ENCODE data around the gene MIER3. TPM values are rescaled to one million over a fixed set of nuclear protein-coding genes. Genes with fewer than 3 reads are reported as not detected.
A peak's percentile ranks its signal among the peaks of the same experiment; 100 is the strongest.

The MIER3 gene
- total RNA-seq, 1 donor from 2014 or later, result 37.6 TPM

- Mint-ChIP-seq H3K27ac (no peak overlapping the region), H3K27me3 (no peaks in the 10 kb centered on the region), H3K36me3 (ENCODE audit: low read depth) (peaks cover 45% of the 10 kb centered on the region), H3K4me1 (peaks cover 10% of the 10 kb centered on the region), H3K4me3 (no peak overlapping the region), H3K9me3 (no peaks in the 10 kb centered on the region)
- no peak for DNase-seq
- intact Hi-C loops (cut with micrococcal nuclease), result no loop called here
Observed at GRCh38 chr5:56941981-56942380, 9.9 kb downstream of the MIER3 start.

GRCh38 chr5:56938858-56939257, 13.1 kb downstream of the MIER3 start:
- H3K4me1 Mint-ChIP-seq, result peaks cover 10% of the 10 kb centered on the region
- no peaks in the 10 kb centered on the region for H3K9me3 Mint-ChIP-seq
- no peak for DNase-seq
- intact Hi-C loops (cut with micrococcal nuclease), result no loop called here
- no peak overlapping the region for H3K27ac Mint-ChIP-seq
- no peak overlapping the region for H3K4me3 Mint-ChIP-seq
- no peaks in the 10 kb centered on the region for H3K27me3 Mint-ChIP-seq
- peaks cover 47% of the 10 kb centered on the region for H3K36me3 Mint-ChIP-seq (ENCODE audit: low read depth)

GRCh38 chr5:56934325-56934724, 17.6 kb downstream of the MIER3 start:
- no peak for DNase-seq
- no peaks in the 10 kb centered on the region for H3K9me3 Mint-ChIP-seq
- H3K36me3 Mint-ChIP-seq (ENCODE audit: low read depth), result peaks cover 45% of the 10 kb centered on the region
- intact Hi-C loops (cut with micrococcal nuclease), result no loop called here
- H3K4me3 Mint-ChIP-seq, result no peak overlapping the region
- H3K27ac Mint-ChIP-seq, result no peak overlapping the region
- H3K4me1 Mint-ChIP-seq, result peaks cover 1% of the 10 kb centered on the region
- H3K27me3 Mint-ChIP-seq, result no peaks in the 10 kb centered on the region

GRCh38 chr5:56922922-56923321, 29.0 kb downstream of the MIER3 start:
- Mint-ChIP-seq H3K27me3 (no peaks in the 10 kb centered on the region), H3K36me3 (ENCODE audit: low read depth) (peaks cover 54% of the 10 kb centered on the region), H3K4me1 (peaks cover 5% of the 10 kb centered on the region), H3K27ac (no peak overlapping the region), H3K9me3 (no peaks in the 10 kb centered on the region), H3K4me3 (no peak overlapping the region)
- intact Hi-C loops (cut with micrococcal nuclease), result no loop called here
- no peak for DNase-seq

GRCh38 chr5:56919942-56920662, 31.8 kb downstream of the MIER3 start:
- H3K27ac Mint-ChIP-seq, result no peak overlapping the region
- no peak overlapping the region for H3K4me3 Mint-ChIP-seq
- no peaks in the 10 kb centered on the region for H3K9me3 Mint-ChIP-seq
- peaks cover 8% of the 10 kb centered on the region for H3K4me1 Mint-ChIP-seq
- H3K27me3 Mint-ChIP-seq, result no peaks in the 10 kb centered on the region
- intact Hi-C loops (cut with micrococcal nuclease), result no loop called here
- no peak for DNase-seq
- H3K36me3 Mint-ChIP-seq (ENCODE audit: low read depth), result peaks cover 40% of the 10 kb centered on the region

GRCh38 chr5:56918054-56918453, 33.9 kb downstream of the MIER3 start:
- peaks cover 26% of the 10 kb centered on the region for H3K36me3 Mint-ChIP-seq (ENCODE audit: low read depth)
- no peak overlapping the region for H3K4me3 Mint-ChIP-seq
- no peaks in the 10 kb centered on the region for H3K9me3 Mint-ChIP-seq
- no peaks in the 10 kb centered on the region for H3K27me3 Mint-ChIP-seq
- intact Hi-C loops (cut with micrococcal nuclease), result no loop called here
- H3K4me1 Mint-ChIP-seq, result peaks cover 8% of the 10 kb centered on the region
- no peak overlapping the region for H3K27ac Mint-ChIP-seq
- no peak for DNase-seq

GRCh38 chr5:56917534-56917933, 34.4 kb downstream of the MIER3 start:
- Mint-ChIP-seq H3K4me3 (no peak overlapping the region), H3K27ac (no peak overlapping the region), H3K27me3 (no peaks in the 10 kb centered on the region), H3K9me3 (no peaks in the 10 kb centered on the region), H3K4me1 (peaks cover 8% of the 10 kb centered on the region), H3K36me3 (ENCODE audit: low read depth) (peaks cover 24% of the 10 kb centered on the region)
- intact Hi-C loops (cut with micrococcal nuclease), result no loop called here
- no peak for DNase-seq

- peaks cover 15% of the 10 kb centered on the region for H3K4me1 Mint-ChIP-seq
- no peak for DNase-seq
- H3K36me3 Mint-ChIP-seq (ENCODE audit: low read depth), result peaks cover 12% of the 10 kb centered on the region
- no peaks in the 10 kb centered on the region for H3K9me3 Mint-ChIP-seq
- no peak overlapping the region for H3K4me3 Mint-ChIP-seq
- H3K27me3 Mint-ChIP-seq, result no peaks in the 10 kb centered on the region
- H3K27ac Mint-ChIP-seq, result no peak overlapping the region
- intact Hi-C loops (cut with micrococcal nuclease), result no loop called here
Observed at GRCh38 chr5:56914678-56915077, 37.2 kb downstream of the MIER3 start.

GRCh38 chr5:56913766-56914165, 38.2 kb downstream of the MIER3 start:
- DNase-seq, result no peak
- no peak overlapping the region for H3K27ac Mint-ChIP-seq

GRCh38 chr5:56910210-56910965, 41.5 kb downstream of the MIER3 start:
- intact Hi-C loops (cut with micrococcal nuclease), result no loop called here
- Mint-ChIP-seq H3K4me1 (peaks cover 21% of the 10 kb centered on the region), H3K36me3 (ENCODE audit: low read depth) (peaks cover 9% of the 10 kb centered on the region), H3K27me3 (peaks cover 14% of the 10 kb centered on the region), H3K9me3 (no peaks in the 10 kb centered on the region), H3K4me3 (peak overlapping the region; percentile 92), H3K27ac (peak overlapping the region; percentile 98)
- no peak for DNase-seq

More at GRCh38 chr5:56913766-56914165, 38.2 kb downstream of the MIER3 start:
- intact Hi-C loops (cut with micrococcal nuclease), result no loop called here
- H3K4me1 Mint-ChIP-seq, result peaks cover 20% of the 10 kb centered on the region
- no peak overlapping the region for H3K4me3 Mint-ChIP-seq
- H3K9me3 Mint-ChIP-seq, result no peaks in the 10 kb centered on the region
- peaks cover 12% of the 10 kb centered on the region for H3K36me3 Mint-ChIP-seq (ENCODE audit: low read depth)
- peaks cover 2% of the 10 kb centered on the region for H3K27me3 Mint-ChIP-seq

GRCh38 chr5:56909294-56910209, 42.4 kb downstream of the MIER3 start, which contains the start of gene SETD9:
SETD9 (plus strand) TSS chr5:56909596; CDS start chr5:56909646, 50 bp downstream.
- Mint-ChIP-seq H3K9me3 (no peaks in the 10 kb centered on the region), H3K36me3 (ENCODE audit: low read depth) (peaks cover 9% of the 10 kb centered on the region), H3K4me3 (peak within 1 kb of the TSS; percentile 92), H3K27ac (peak within 1 kb of the TSS; percentile 98), H3K27me3 (peaks cover 18% of the 10 kb centered on the region), H3K4me1 (peaks cover 21% of the 10 kb centered on the region)
- intact Hi-C loops (cut with micrococcal nuclease), result loop anchor here (1.0 to 5.0 kb wide), 5 partner anchors 43 to 1553 kb away; partner anchors contain the start of genes MIER3 and PLK2
- DNase-seq, result peak; percentile 98

GRCh38 chr5:56908942-56909293, 43.0 kb downstream of the MIER3 start:
- Mint-ChIP-seq H3K27ac (peak overlapping the region; percentile 86), H3K4me3 (peak overlapping the region; percentile 92), H3K9me3 (no peaks in the 10 kb centered on the region), H3K27me3 (peaks cover 20% of the 10 kb centered on the region), H3K4me1 (peaks cover 21% of the 10 kb centered on the region), H3K36me3 (ENCODE audit: low read depth) (peaks cover 9% of the 10 kb centered on the region)
- no peak for DNase-seq
- intact Hi-C loops (cut with micrococcal nuclease), result loop anchor here (1.0 to 5.0 kb wide), 5 partner anchors 43 to 1553 kb away; partner anchors contain the start of genes MIER3 and PLK2

GRCh38 chr5:56900858-56901578, 50.9 kb downstream of the MIER3 start:
- H3K9me3 Mint-ChIP-seq, result no peaks in the 10 kb centered on the region
- DNase-seq, result peak; percentile 84

More at GRCh38 chr5:56900858-56901578, 50.9 kb downstream of the MIER3 start:
- peaks cover 2% of the 10 kb centered on the region for H3K4me1 Mint-ChIP-seq
- no peak overlapping the region for H3K27ac Mint-ChIP-seq
- H3K27me3 Mint-ChIP-seq, result peaks cover 16% of the 10 kb centered on the region
- peaks cover 10% of the 10 kb centered on the region for H3K36me3 Mint-ChIP-seq (ENCODE audit: low read depth)
- intact Hi-C loops (cut with micrococcal nuclease), result loop anchor here (1.0 to 5.0 kb wide), 5 partner anchors 237 to 629 kb away; no protein-coding TSS in a partner anchor
- no peak overlapping the region for H3K4me3 Mint-ChIP-seq

Measured in activated CD4-positive, alpha-beta T cell treated with anti-CD3 and anti-CD28 coated beads, Interleukin-2, amount 10 ng/mL, durations not matched to agents 24 days and 14 days (primary cell).